K562 (cell line): Measurements from ENCODE around the gene FTH1.
"Not testable (repeated sequence)": the region's sequence is repeated elsewhere in the genome, so short reads cannot be mapped to it uniquely, and the experiment has no call there.

ENCODE experiments used
- BHLHE40 ChIP-seq: IDR thresholded peaks from 2 replicates; pipeline ENCODE4 v1.6.1; 2011; ENCODE audit warnings: low read length, improper control_type of control experiment
- POLR2A ChIP-seq: fragments of 450-650 bp; conservative IDR thresholded peaks from 2 replicates; pipeline ENCODE4 v1.6.1; 2016
- POLR2AphosphoS2 ChIP-seq: IDR thresholded peaks from 2 replicates; pipeline ENCODE4 v1.6.1; 2012; ENCODE audit warnings: low read length, improper control_type of control experiment
- SMARCA4 ChIP-seq: fragments of 450-650 bp; IDR thresholded peaks from 2 replicates; pipeline ENCODE4 v1.6.1; 2016
- SREBF1 ChIP-seq: fragments of 150-350 bp; IDR thresholded peaks from 2 replicates; pipeline ENCODE4 v1.6.1; 2014; ENCODE audit warnings: antibody characterized with exemption, low read depth, low read length, borderline replicate concordance
- TRIM24 ChIP-seq, 2 experiments: fragments of 450-650 bp; IDR thresholded peaks; 2 replicates each; pipeline ENCODE4 v1.6.1; 2016
- WHSC1 ChIP-seq: IDR thresholded peaks from one replicate; pipeline ENCODE4 v1.6.1; 2012; ENCODE audit warnings: low read length, control low read depth, inconsistent platforms
- TF ChIP-seq, protein P1 (sequence below): sonication (generic); formaldehyde crosslinking; IDR thresholded peaks from 2 replicates; pipeline ENCODE4 v1.8.1; 2023; ENCODE audit warnings: mild to moderate bottlenecking, missing genetic modification reagents

DNA sequence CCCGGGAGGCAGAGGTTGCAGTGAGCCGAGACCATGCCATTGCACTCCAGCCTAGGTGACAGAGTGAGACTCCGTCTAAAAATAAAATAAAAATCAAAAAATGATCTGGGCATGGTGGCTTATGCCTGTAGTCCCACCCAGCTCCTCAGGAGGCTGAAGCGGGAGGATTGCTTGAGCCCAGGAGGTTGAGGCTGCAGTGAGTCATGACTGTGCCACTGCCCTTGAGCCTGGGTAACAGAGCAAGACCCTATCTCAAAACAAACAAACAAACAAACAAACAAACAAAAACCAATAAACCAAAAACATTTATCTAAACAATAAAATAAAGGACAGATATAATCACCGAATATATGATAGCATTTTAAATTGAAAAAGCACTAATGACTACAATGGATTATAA is 13.8 kb downstream of the FTH1 start:
- TF ChIP-seq SREBF1; TRIM24 (IDR thresholded peaks at IDR 0.05); BHLHE40; POLR2AphosphoS2; WHSC1; POLR2A: not testable (repeated sequence)
- TF ChIP-seq, protein P1, sequence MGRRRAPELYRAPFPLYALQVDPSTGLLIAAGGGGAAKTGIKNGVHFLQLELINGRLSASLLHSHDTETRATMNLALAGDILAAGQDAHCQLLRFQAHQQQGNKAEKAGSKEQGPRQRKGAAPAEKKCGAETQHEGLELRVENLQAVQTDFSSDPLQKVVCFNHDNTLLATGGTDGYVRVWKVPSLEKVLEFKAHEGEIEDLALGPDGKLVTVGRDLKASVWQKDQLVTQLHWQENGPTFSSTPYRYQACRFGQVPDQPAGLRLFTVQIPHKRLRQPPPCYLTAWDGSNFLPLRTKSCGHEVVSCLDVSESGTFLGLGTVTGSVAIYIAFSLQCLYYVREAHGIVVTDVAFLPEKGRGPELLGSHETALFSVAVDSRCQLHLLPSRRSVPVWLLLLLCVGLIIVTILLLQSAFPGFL (CRISPR knock-in tag), result not testable (repeated sequence)
- TF ChIP-seq SMARCA4, result 0 out of 2 replicates have a peak, but pooled peaks have one; percentile 13
